ENCODE measurements around the gene TRAF3IP1.

TRAF3IP1 gene

GRCh38 chr2:238408615-238409340, 88.5 kb downstream of the TRAF3IP1 start:
- DNase-seq (ENCODE audit: low spot score): no peak

- DNase-seq (ENCODE audit: low spot score): no peak
Observed at GRCh38 chr2:238409341-238410199, 89.3 kb downstream of the TRAF3IP1 start.

- DNase-seq (ENCODE audit: low spot score): no peak
Observed at GRCh38 chr2:238412067-238412767, 91.9 kb downstream of the TRAF3IP1 start.

DNA sequence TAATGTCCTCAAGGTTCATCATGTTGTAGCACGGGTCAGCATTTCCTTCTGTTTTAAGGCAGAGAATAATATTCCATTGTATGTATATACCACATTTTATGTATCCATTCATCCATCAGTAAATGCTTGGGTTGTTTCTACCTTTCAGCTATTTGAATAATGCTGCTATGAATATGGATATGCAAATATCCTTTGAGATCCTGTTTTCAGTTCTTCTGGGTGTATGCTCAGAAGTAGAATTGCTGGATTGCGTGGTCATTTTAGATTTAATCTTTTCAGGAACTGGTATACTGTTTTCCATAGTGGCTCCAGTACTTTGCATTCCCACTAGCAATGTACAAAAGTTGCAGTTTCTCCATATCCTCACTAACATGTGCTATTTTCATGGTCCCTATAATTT, 93.0 kb downstream of the TRAF3IP1 start:
- no peak for DNase-seq (ENCODE audit: low spot score)

- no peak for DNase-seq (ENCODE audit: low spot score)
Observed at GRCh38 chr2:238415036-238415764, 94.9 kb downstream of the TRAF3IP1 start.

DNA sequence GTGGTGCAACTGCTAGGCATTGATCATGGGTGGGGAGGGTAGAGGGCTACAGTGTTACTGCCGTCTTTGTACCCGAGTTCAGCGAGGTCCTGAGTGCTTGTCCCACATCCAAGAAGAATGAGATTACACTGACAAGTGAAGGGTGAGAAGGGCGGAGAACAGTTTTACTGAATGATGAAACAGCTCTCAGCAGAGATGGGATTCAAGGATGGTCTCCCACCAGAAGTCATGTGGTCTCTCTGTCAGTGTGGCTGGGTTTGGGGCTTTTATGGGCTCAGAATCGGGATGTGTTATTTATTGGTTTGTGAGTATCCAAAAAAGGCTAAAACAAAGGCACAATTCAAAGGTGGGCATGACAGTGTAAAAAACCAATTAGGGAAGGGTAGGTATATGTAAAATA, 95.6 kb downstream of the TRAF3IP1 start:
- DNase-seq (ENCODE audit: low spot score): no peak

DNA sequence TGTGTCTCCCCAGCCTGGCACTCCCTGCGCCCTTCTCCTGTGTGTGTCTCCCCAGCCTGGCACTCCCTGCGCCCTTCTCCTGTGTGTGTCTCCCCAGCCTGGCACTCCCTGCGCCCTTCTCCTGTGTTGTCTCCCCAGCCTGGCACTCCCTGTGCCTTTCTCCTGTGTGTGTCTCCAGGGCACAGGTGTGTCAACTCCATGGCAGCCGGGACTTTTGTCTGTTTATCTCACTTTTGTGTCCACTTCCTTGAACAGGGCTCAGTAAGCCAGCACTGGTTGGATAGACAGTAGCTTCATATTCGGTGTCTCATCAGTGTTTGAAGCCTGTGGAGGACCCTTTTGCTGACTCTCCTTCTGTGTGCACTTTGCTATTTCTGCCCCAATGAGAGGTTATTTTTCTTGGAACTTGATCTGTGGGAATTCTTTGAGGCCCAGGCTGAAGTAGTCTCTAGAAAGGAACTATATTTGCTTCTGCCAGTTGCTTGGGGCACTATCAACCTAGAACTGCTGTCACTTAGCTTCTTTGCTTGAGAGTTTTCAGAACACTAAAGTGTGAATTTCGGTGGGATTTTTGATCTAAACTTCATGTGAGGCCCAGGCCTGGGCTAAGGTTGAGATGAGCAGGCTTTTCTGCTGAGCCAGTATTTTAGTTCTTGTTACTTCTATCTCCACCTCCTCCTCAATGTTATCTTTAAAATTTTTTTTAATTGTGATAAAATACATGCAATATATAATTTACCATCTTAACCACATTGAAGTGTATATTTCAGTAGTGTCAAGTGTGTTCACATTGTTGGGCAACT, 98.1 kb downstream of the TRAF3IP1 start:
- DNase-seq (ENCODE audit: low spot score): no peak

- DNase-seq (ENCODE audit: low spot score): no peak
Observed at GRCh38 chr2:238418999-238419546, 98.8 kb downstream of the TRAF3IP1 start.

DNA sequence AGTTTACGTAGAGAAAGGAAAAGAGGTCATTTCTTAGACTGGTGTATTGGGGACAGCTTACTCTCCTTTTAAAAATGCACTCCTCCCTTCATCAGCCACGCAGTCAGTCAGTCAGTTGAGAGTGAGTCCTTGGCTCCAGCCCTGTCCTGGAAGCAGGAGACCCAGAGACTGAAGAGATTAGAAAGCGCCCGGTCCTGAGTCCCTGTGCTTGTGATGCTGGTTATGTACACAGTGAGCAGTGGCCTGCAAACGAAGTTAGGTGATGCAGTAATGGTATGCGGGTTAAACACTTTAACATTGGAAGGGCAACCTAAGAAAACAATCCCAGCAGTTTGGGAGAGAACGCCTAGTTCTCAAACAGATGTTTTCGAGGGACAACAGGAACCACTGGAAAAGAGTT, 100.1 kb downstream of the TRAF3IP1 start:
- no peak for DNase-seq (ENCODE audit: low spot score)

- no peak for DNase-seq (ENCODE audit: low spot score)
Observed at GRCh38 chr2:238420878-238421694, 100.8 kb downstream of the TRAF3IP1 start.

DNA sequence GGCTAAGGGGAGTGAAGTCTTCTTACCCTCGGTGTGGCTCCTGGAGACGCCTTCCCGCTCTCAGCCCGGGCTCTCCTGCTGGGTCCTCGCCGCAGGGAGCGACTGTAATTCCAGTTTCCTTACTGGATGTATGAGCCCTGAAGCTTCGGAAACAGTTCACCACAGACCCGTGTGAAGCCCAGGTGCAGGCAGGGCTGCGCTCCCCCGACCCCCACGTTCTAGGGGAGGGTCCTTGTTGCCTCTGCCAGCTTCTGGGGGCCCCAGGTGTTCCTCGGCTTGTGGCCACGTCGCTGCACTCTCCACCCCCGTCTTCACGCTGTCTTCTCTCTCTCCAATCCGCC, 101.3 kb downstream of the TRAF3IP1 start:
- no peak for DNase-seq (ENCODE audit: low spot score)

DNA sequence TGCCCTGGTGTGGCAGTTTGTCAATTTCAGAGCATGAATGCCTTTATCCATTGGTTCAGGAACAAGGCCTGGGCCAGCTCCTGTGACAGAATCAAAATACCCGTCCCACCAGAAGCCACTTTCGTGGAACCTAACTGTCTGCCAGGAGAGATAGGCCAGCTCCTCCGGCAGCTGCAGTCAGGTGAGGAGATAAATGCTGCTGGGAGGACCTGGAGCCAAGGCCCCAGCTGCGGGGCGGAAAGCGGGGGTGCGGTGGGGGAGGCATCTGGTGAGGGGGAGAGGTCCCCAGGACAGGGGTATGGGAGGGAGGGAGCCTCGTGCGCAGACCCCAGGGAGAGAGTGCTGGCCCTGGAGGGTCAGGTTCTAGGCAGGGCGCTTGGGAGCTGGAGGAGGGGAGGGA, 102.0 kb downstream of the TRAF3IP1 start:
- no peak for DNase-seq (ENCODE audit: low spot score)

- no peak for DNase-seq (ENCODE audit: low spot score)
Observed at GRCh38 chr2:238422940-238423339, 102.6 kb downstream of the TRAF3IP1 start.

GRCh38 chr2:238423561-238424312, 103.4 kb downstream of the TRAF3IP1 start:
- DNase-seq (ENCODE audit: low spot score): no peak

DNA sequence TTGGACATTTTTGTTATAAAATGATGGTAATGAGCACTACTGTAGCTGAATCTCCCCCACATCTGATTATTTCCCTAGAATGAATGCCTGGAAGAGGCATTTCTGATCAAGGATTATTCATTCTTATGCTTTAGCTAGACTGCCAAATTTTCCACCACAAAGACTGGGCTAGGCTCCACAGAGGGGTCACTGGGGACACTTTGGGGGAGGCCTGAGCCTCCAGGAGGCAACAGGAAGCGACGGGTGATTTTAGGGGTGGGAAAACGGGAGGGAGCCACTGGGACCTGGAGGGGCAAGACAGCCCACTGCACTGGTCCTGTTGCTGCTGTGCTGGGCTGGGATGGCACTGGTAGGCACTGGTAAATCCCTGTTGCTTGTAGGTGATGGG, 104.0 kb downstream of the TRAF3IP1 start:
- DNase-seq (ENCODE audit: low spot score): no peak

- DNase-seq (ENCODE audit: low spot score): no peak
Observed at GRCh38 chr2:238425505-238425978, 105.2 kb downstream of the TRAF3IP1 start.

GRCh38 chr2:238425979-238426567, 105.8 kb downstream of the TRAF3IP1 start:
- DNase-seq (ENCODE audit: low spot score): no peak

DNA sequence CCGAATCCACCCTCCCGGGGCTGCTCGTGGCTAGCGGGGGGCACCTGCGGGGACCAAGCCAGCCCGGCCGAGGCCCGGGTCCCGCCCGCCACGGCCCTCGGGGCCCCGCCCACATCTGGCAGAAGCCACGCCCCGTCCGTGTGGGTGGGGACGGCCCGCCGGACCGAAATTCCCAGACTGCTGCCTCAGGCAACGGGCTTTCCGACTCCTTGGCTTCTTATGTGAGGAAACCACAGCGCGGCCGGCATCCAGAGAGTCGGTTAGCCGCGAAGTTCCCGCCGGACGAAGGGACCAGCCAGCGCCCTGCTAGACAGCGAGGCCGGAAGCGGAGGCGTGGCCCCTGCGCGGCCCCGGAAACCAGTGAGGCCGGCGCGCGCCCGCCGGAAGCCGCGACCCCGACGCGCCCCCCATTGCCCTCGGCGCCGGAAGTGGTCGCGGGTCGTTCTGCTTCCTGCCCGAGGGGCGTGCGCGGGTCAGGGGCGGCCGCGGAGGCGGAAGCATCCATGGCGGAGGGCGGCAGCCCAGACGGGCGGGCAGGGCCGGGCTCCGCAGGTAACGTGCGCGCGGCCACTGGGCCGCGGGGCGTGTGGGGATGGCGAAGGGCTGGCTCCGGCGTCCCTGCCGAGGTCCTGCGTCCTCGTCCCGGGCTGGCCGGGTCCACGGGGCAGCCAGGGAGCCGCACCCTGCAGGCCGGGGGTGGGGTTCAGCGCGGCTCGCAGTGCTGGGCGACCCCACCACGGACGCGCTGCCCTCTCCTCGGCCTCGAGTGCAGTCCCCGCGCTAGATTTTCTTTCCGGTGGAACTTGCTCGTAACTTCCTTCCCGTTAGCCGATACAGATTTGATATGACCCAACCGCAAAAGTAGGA, 106.5 kb downstream of the TRAF3IP1 start, which contains the start of gene ASB1:
Gene ASB1 (plus strand): TSS at position 360 of the 867 bp plus-strand sequence. CDS start 144 bp downstream, at position 504.
- peak; percentile 69 for DNase-seq (ENCODE audit: low spot score)
